ENCODE data around the gene LRRC56.

DNA sequence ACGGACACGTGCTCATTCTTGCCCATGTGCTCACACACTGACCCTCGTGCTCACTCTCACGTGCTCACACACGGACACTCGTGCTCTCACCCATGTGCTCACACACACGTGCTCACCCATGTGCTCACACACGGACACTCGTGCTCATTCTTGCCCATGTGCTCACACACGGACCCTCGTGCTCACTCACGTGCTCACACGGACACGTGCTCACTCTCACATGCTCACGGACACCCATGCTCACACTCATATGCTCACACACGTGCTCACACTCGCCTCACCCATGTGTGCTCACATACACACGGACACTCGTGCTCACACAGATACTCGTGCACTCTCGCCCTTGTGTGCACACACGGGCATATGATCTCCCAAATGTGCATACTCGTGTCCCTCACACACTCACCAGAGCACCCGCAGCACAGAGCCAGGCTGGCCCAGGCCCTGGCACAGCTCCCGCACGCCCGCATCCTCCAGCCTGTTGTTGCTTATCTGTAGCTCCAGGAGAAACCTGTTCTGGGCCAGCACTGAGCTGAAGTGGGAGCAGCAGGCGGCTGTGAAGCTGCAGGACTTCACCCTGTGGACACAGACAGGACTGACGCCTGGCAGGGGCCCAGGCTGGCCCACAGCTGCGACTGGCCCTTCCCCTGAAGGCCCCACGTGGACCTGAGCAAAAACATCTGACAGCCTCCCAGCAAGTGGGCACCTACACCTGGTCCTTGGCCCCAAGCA, 39.6 kb upstream of the LRRC56 start:
- TF ChIP-seq POLR2A (IDR thresholded peaks at IDR 0.05; ENCODE audit: low read length), result no peak
- TF ChIP-seq CTCF (IDR thresholded peaks at IDR 0.05), result no peak
- no peak for TF ChIP-seq TP53 (CRISPR knock-in tag; IDR thresholded peaks at IDR 0.05)
- TF ChIP-seq EP300 (IDR thresholded peaks at IDR 0.05), result no peak
- no peak for TF ChIP-seq CEBPB (IDR thresholded peaks at IDR 0.05)
